ENCODE data around the gene VPS72.
"Not testable (repeated sequence)": the region's sequence is repeated elsewhere in the genome, so short reads cannot be mapped to it uniquely, and the experiment has no call there.

The VPS72 gene

DNA sequence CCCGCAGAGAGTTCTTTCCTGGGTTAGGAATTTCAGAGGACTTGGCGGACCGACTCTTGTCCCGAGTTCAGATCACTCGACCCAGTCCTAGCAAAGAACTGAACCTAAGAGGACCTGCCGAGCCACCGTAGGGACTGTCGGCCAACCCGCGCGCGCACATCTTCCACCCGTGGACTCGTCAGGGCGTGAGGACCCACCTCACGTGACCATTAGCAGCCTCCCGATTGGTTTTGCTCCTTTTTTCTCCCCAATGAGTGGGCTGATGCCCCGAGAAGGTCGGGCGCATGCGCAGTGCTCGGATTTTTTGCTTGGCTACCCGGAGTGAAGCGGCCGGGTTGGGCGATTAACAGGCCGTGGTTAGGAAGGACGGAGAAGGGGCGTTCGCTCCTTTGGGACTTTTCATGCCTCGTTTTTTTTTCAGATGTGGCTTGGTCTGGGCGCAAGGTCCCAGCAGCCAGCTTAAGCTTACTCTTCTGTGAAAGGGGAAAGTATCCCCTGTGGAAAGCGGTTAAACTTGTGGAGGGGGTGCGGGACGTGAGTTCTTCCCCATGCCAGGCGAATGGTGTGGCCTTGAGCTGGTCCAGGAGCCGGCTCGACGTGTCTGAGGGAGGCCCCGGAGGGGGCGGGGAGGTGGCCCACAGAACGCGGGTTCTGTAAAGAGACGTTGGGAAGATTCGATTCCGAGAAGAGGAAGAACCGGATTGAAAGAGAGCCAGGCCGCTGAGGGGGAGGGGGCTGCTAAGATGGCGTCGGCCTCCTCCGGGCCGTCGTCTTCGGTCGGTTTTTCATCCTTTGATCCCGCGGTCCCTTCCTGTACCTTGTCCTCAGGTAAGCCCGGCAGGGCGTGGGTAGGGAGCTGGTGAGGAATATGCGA, 8.5 kb upstream of the VPS72 start, which contains the start of gene PIP5K1A:
TSS of gene PIP5K1A (plus strand) at position 299 of the 874 bp plus-strand sequence. CDS start at position 744, 445 bp downstream.
- DNase-seq = peak; percentile 99
- Histone ChIP-seq H3K9me3 (no peaks in the 10 kb centered on the region), H3K4me3 (ENCODE audit: low read depth, low read length) (peak within 1 kb of the TSS; percentile 89), H3K27me3 (no peaks in the 10 kb centered on the region), H3K4me1 (no peaks in the 10 kb centered on the region), H3K36me3 (peaks cover 20% of the 10 kb centered on the region)
- TF ChIP-seq, protein P1, sequence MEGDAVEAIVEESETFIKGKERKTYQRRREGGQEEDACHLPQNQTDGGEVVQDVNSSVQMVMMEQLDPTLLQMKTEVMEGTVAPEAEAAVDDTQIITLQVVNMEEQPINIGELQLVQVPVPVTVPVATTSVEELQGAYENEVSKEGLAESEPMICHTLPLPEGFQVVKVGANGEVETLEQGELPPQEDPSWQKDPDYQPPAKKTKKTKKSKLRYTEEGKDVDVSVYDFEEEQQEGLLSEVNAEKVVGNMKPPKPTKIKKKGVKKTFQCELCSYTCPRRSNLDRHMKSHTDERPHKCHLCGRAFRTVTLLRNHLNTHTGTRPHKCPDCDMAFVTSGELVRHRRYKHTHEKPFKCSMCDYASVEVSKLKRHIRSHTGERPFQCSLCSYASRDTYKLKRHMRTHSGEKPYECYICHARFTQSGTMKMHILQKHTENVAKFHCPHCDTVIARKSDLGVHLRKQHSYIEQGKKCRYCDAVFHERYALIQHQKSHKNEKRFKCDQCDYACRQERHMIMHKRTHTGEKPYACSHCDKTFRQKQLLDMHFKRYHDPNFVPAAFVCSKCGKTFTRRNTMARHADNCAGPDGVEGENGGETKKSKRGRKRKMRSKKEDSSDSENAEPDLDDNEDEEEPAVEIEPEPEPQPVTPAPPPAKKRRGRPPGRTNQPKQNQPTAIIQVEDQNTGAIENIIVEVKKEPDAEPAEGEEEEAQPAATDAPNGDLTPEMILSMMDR (IDR thresholded peaks at IDR 0.05; ENCODE audit: low read depth, low read length) = no peak

DNA sequence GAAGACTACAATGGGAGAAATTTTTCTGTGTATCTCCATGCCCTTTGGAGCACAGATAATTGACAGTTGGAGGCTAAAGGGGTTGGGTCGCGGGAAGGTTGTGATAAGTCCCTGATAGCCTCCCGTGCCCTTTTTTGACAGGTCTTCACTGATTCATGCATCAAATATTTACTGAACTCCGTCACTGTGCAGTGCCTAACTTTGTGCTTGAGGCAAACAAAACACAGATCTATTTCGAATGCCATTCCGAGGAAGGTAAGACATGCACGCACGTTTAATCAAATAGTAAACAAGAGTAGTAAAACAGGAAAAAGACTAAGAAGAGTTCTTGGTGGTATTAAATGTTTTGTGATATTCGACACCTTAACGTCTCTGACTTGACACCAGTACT, 7.9 kb upstream of the VPS72 start:
- H3K4me3 ChIP-seq (ENCODE audit: low read depth, low read length) = peak overlapping the region; percentile 89
- TF ChIP-seq, protein P1 (IDR thresholded peaks at IDR 0.05; ENCODE audit: low read depth, low read length) = no peak
- no peaks in the 10 kb centered on the region for H3K9me3 ChIP-seq
- DNase-seq = no peak
- no peaks in the 10 kb centered on the region for H3K4me1 ChIP-seq
- H3K36me3 ChIP-seq = peaks cover 14% of the 10 kb centered on the region
- no peaks in the 10 kb centered on the region for H3K27me3 ChIP-seq

DNA sequence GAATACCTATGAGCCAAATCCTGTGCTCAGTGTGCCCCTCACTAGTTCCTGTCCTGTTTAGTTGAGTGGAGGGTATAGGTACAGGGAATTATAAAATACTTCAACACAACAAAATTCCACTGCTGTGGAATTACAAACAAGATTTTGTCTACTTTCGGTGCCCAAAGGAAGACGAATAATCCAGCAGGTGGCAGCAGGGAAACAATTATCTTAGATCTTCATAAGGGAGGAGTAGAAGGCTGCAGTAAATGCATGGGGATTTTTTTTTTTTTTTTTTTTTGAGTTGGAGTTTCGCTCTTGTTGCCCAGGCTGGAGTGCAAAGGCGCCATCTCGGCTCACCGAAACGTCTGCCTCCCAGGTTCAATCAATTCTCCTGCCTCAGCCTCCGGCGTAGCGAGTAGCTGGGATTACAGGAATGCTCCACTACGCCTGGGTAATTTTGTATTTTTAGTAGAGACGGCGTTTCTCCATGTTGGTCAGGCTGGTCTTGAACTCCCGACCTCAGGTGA, 6.3 kb upstream of the VPS72 start:
- Histone ChIP-seq H3K27me3 (no peaks in the 10 kb centered on the region), H3K36me3 (no peaks in the 10 kb centered on the region), H3K4me1 (no peaks in the 10 kb centered on the region), H3K4me3 (ENCODE audit: low read depth, low read length) (peak overlapping the region; percentile 41), H3K9me3 (no peaks in the 10 kb centered on the region)
- TF ChIP-seq, protein P1 (IDR thresholded peaks at IDR 0.05; ENCODE audit: low read depth, low read length) = peak; percentile 71
- DNase-seq = peak; percentile 72

DNA sequence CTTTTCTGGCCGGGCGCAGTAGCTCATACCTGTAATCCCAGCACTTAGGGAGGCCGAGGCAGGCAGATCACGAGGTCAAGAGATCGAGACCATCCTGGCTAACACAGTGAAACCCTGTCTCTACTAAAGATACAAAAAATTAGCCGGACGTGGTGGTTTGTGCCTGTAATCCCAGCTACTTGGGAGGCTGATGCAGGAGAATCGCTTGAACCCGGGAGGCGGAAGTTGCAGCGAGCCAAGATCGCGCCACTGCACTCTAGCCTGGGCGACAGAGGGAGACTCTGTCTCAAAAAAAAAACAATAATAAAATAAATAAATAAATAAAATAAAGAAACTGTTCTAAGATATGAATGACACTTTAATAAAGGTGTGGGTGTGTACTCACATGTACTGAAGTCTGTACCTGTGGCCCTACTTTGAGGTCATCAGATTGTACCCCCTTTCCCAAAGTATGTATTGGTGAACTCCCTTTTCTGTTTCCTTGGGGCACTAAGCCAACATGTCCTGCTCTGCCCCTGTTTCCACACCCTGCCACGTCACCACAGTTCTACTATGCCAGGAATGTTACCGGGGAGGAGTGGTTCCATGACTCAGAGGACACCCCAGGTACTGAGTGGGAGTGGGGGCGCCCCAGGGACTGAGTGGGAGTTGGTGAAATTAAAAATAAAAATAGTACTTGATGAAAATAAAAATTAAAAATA, 5.0 kb upstream of the VPS72 start:
- peak overlapping the region; percentile 41 for H3K4me3 ChIP-seq (ENCODE audit: low read depth, low read length)
- H3K4me1 ChIP-seq, H3K9me3 ChIP-seq, DNase-seq, H3K36me3 ChIP-seq, H3K27me3 ChIP-seq: not testable (repeated sequence)

DNA sequence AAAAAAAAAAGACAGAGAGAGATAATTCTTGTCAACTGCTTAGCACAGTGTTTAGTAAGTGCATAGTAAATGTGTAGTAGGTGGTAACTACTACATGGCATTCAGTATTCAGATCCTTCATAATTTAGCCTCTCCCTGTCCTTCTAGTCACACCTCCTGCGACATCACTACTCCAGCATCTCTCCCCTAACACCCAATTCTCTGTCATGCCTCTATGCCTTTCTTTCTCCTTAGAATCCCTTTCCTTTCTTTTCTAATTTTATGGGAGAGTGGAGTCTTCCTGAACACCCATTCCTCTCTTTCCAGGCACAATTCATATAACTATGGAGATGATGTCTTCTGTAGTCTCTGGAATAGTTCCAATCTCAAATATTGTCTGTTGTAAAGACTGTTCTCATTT, 3.9 kb upstream of the VPS72 start:
- TF ChIP-seq, protein P1 (IDR thresholded peaks at IDR 0.05; ENCODE audit: low read depth, low read length) = no peak

DNA sequence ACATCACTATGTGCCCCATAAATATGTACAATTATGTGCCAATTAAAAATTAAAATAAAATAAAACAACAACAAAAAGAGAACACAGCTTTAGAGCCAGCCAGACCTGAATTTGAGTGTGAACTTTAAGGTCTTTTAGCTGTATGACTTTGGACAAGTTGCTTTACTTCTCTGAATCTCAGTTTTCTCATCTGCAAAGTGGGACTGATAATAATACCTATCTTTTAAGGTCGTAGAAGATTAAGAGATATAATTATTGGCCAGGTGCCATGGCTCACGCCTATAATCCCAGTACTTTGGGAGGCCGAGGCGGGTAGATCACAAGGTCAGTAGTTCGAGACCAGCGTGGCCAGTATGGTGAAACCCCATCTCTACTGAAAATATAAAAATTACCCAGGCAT, 3.3 kb upstream of the VPS72 start:
- Histone ChIP-seq H3K27me3 (no peaks in the 10 kb centered on the region), H3K36me3 (no peaks in the 10 kb centered on the region), H3K4me1 (no peaks in the 10 kb centered on the region), H3K4me3 (ENCODE audit: low read depth, low read length) (no peak overlapping the region), H3K9me3 (no peaks in the 10 kb centered on the region)
- DNase-seq = no peak
- TF ChIP-seq, protein P1 (IDR thresholded peaks at IDR 0.05; ENCODE audit: low read depth, low read length) = no peak

More for the DNA sequence above, 3.9 kb upstream of the VPS72 start:
- Histone ChIP-seq H3K27me3 (no peaks in the 10 kb centered on the region), H3K36me3 (no peaks in the 10 kb centered on the region), H3K4me1 (no peaks in the 10 kb centered on the region), H3K9me3 (no peaks in the 10 kb centered on the region), H3K4me3 (ENCODE audit: low read depth, low read length) (no peak overlapping the region)
- DNase-seq = no peak

All from BE2C (cell line).